Endothelial cell of umbilical vein (primary cell): ENCODE measurements around the gene CALD1.

Experiments
- POLR2AphosphoS5 ChIP-seq: IDR thresholded peaks from 2 replicates; pipeline ENCODE4 v1.6.1; 2012; ENCODE audit warnings: low read depth, mild to moderate bottlenecking, control low read depth, low read length, moderate library complexity; ENCODE audit not compliant: insufficient read depth
- TF ChIP-seq, protein P1 (sequence below), 2 donors: IDR thresholded peaks; 1 replicate in 1 of 2; 2 replicates in 1 of 2; pipeline ENCODE4 v1.5.1; 2011; ENCODE audit warnings: low read length in 2 of 2, mild to moderate bottlenecking in 2 of 2, moderate library complexity in 2 of 2, control low read depth in 1 of 2, inconsistent platforms in 1 of 2, low read depth in 1 of 2; ENCODE audit not compliant: insufficient read depth in 1 of 2; ENCODE audit errors: extremely low read depth in 1 of 2

DNA sequence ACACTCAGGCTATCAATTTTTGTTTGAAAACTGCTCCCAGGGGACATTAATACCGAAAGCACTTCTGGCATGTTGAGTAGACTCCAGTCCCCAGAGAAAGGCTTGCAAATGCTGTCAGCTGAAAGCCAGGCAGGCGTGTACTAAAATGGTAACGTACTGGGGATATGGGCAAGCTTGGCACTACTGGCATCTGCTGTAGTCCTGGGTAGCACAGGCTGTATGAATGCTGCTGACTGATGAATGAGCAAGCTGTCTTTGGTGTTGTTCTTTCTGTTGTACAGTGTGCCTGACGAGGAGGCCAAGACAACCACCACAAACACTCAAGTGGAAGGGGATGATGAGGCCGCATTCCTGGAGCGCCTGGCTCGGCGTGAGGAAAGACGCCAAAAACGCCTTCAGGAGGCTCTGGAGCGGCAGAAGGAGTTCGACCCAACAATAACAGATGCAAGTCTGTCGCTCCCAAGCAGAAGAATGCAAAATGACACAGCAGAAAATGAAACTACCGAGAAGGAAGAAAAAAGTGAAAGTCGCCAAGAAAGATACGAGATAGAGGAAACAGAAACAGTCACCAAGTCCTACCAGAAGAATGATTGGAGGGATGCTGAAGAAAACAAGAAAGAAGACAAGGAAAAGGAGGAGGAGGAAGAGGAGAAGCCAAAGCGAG, 153.4 kb downstream of the CALD1 start:
- TF ChIP-seq POLR2AphosphoS5 = no peak
- TF ChIP-seq, protein P1, sequence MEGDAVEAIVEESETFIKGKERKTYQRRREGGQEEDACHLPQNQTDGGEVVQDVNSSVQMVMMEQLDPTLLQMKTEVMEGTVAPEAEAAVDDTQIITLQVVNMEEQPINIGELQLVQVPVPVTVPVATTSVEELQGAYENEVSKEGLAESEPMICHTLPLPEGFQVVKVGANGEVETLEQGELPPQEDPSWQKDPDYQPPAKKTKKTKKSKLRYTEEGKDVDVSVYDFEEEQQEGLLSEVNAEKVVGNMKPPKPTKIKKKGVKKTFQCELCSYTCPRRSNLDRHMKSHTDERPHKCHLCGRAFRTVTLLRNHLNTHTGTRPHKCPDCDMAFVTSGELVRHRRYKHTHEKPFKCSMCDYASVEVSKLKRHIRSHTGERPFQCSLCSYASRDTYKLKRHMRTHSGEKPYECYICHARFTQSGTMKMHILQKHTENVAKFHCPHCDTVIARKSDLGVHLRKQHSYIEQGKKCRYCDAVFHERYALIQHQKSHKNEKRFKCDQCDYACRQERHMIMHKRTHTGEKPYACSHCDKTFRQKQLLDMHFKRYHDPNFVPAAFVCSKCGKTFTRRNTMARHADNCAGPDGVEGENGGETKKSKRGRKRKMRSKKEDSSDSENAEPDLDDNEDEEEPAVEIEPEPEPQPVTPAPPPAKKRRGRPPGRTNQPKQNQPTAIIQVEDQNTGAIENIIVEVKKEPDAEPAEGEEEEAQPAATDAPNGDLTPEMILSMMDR (IDR thresholded peaks at IDR 0.05; ENCODE audit: extremely low read depth in 1 of 2, insufficient read depth in 1 of 2, low read depth in 1 of 2, low read length in 2 of 2) = no peak
